CD4-positive, alpha-beta T cell treated with Interleukin-17A for 4 hours (primary cell): ENCODE results near the gene GRAMD4.

Source experiments
- DNase-seq: peaks from one replicate; pipeline ENCODE4 v3.0.0-alpha.2; 2020; ENCODE audit warnings: mixed read lengths

Gene GRAMD4

DNA sequence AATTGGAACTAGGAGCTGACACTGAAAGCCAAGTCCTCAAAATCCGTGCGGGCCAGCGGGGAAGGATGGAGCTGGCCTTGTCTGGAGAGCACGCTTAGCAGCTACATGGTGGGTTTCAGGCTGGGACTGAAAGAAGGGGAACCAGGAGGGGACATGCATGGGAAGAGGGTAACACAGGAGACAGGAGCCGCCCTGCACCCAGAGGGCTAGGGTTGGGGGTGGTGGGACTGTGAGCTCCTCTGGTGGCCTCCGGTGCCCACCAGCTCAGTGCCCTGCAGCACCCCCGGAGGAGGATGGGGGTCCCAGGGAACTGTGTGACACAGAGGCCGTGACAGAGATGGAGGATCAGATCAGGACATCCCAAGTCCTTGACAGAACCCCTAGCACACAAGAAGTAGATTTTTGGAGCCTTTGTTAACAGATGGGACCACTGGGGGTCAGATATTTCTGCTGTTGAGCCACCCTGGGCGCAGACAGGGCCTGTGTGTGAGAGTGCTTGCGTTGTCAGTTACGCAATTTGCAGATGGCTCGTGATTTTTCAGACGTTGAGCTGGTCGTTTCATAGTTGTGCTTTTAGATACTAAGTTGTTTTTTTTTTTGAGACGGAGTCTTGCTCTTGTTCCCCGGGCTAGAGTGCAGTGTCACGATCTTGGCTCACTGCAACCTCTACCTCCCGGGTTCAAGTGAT lies 21.3 kb upstream of the GRAMD4 start:
- no peak for DNase-seq

- DNase-seq: no peak
Measured at GRCh38 chr22:46600273-46600796, 19.9 kb upstream of the GRAMD4 start.

- DNase-seq: no peak
Measured at GRCh38 chr22:46602025-46602424, 18.2 kb upstream of the GRAMD4 start.

GRCh38 chr22:46604306-46604690 lies 15.9 kb upstream of the GRAMD4 start:
- peak; percentile 62 for DNase-seq

DNA sequence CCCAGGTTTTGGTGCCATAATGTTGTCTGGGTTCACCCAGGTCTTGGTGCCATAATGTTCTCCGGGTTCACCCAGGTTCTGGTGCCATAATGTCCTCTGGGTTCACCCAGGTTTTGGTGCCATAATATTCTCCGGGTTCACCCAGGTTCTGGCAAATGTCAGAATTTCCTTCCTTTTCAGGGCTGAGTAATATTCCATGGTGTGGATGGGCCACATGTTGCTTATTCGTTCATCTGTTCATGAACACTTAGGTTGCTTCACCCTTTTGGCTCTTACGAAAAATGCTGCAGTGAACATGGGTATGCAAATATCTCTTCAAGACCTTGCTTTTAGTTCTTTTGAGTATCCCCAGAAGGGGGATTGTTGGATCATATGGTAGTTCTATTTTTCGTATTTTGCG lies 15.1 kb upstream of the GRAMD4 start:
- DNase-seq: no peak

DNA sequence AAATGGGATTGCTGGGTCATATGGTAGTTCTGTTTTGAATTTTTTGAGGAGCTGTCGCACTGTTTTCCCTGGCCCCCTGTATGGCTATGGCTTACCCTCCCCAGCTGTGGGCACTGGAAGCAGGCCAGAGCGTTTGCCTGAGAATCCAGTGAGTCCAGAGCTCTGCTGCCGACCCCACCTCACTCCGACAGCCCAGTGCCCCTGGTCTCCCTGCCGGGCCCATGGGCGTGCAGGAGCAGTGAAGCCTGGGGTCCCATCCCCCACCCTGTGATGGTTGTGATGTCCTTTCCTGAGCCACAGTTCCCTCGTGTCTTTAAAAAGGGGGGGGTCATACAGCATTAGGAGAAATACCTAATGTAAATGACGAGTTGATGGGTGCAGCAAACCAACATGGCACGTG lies 13.3 kb upstream of the GRAMD4 start:
- DNase-seq: no peak

DNA sequence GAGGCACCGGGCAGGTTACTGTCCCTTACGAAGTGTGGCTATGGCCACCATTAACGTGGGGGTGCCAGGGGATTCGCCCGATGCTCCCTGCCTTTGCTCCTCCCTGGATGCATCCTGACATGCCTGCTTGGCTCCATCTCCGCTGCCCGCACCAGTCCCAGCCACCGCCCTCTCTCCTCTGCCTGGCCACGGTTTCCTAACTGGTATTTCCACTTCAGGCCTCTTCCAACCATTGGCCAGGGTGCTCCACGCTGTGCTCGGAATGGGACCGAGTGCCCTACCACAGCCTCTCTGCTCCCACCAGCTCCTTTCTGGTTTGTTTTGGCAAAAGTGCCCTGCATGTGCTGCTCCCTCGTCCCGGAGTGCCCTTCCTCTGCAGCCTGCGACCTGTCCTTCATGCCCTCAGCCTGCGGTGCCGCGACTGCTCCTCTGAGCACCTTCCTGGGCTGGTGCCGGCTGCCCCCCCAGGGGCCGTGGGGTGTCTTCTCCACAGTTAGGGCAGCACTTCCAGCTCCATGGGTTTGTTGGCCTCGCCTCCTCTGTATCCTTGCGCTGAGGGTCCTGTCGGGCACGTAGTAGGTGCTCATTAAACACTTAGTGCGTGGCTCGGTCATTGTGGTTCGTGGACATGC lies 12.6 kb upstream of the GRAMD4 start:
- DNase-seq: no peak

GRCh38 chr22:46609175-46609690 lies 11.0 kb upstream of the GRAMD4 start:
- no peak for DNase-seq

DNA sequence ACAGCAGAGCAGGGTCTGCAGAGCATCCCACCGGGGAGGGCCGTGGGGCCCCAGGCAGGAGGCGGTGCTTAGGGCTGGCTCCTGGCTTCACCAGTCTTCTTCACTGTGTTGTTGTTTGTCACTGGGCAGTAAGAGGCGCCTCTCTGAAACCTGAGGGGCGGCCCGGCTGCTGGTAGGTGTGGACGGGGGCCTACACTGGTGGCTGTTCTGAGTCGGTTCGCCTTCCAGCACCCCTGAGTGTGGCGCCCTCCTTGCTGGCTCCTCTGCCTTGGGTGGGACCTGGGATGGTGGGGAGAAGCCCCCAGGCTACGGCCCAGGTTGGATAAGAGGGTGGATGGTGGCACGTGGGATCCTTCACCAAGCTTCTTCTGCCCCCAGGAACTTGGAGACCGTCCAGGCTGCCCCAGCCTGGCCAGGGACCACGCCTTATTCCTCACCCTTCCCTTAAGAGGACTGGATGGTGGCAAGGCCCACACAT lies 10.4 kb upstream of the GRAMD4 start:
- no peak for DNase-seq

- no peak for DNase-seq
Measured at GRCh38 chr22:46610356-46610755, 9.8 kb upstream of the GRAMD4 start.

DNA sequence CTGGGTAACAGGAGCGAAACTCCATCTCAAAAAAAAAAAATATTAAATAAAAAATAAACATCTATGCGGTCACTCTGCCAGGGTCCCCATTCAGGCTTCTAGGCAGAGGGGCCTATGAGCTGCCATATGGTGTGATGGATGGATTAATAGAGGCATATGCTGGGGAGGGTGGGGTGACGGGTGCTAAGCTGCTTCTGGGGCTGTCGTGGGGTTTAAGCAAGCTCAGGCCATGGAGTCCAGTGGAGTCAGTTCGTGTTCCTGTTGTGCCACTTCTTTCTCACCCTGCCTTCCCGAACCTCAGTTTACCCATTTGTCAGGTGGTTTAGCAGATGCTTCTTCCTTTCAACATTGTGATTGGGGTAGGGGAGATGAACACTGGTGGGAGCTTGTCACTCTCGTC lies 9.0 kb upstream of the GRAMD4 start:
- no peak for DNase-seq

DNA sequence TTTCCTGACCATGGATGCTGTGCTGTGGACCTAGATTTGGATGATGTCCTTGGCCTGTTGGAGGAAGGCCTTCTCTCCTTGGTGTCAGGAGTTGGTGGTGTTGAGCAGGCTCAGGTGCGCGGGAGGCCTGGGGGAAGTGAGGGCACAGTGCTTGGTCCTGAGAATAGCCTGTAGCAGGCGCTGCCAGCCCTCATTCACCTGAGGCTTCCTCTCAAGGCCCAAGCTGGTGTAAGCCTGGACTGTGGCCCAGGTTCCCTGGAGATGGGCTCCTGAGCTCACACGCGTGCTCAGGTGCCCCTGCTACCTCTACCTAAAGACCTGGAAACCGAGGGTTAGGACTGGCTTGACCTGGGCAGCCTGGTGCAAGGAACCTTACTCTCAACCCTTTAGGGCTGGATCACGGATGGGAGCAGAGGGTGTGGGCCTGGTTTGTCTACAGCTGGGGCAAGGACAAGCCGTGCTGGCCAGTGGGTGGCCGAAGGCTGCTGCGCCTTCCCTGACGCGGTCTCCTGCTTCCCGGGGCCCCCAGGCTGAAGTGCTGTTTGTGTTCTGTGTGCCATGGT lies 7.8 kb upstream of the GRAMD4 start:
- DNase-seq: no peak

- DNase-seq: peak; percentile 55
Measured at GRCh38 chr22:46612904-46613605, 7.1 kb upstream of the GRAMD4 start.

GRCh38 chr22:46613606-46614021 lies 6.6 kb upstream of the GRAMD4 start:
- DNase-seq: peak; percentile 32

DNA sequence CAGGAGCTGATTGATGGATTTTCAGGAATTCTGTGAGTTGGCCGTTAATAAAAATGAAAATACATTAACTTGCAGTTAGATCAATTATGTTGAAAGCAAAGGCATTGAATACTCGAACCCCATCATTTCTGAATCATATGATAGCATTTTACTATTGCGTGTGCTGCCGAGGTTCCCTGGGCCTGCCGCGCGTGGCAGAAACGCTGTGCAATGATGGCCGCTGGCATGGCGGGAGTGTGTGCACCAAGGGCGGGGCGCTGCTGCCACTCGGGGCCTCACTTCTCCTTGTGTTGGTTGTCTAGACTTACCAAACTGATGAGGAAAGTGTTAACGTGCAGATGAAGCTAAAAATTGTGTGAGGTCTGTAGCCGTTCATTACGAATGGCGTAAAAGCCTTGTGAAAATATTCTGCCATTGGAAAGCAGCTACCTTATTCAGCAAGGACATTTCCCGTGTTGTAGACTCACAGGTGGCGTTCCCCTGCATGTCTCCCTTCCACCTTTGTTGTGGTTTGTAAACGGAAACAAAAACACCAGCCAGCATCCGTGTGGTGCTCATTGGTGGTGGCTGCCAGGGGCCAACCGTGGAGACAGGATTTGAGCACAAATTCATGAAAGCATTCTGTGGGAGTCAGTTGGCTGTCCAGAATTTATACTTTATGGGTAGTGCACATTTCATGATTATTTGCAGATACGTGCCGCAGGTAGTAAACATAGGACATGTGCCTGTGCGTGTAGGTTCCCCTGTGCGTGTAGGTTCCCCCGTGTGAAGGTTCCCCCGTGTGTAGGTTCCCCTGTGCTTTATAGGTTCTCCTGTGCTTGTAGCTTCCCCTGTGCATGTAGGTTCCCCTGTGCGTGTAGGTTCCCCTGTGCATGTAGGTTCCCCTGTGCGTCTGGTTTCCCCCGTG lies 5.9 kb upstream of the GRAMD4 start:
- peak; percentile 81 for DNase-seq

GRCh38 chr22:46617207-46617985 lies 2.8 kb upstream of the GRAMD4 start:
- DNase-seq: no peak

DNA sequence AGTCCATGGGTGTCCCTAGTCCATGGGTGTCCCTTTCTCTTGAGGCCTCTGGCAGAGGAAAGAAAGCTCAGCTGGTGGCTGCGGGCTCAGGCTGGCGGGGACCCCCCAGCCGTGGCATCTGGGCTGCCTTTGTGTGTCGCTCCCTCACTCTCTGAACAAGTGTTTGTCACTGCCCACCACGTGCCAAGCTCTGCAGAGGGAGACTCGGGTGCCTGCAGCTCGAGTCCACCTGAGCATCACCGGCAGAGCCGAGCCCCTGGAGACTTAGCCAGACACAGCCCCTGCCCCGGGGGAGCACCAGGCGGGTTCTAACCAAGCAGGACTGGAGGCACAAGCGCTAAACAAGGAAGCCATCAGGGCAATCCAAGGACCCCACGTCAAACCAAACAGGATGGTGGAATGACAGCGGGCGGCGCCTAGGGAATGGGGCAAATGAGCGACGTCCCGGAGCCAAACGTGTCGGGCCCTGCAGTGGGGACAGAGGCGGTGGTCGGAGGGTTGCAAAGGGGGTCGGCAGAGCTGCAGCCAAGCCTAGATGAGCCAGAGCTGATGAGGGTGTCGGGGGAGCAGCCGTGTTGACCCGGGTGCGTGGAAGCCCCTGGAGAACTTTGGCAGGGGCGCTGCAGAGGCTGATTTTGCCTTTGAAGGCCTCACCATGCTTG lies 2.1 kb upstream of the GRAMD4 start:
- no peak for DNase-seq

DNA sequence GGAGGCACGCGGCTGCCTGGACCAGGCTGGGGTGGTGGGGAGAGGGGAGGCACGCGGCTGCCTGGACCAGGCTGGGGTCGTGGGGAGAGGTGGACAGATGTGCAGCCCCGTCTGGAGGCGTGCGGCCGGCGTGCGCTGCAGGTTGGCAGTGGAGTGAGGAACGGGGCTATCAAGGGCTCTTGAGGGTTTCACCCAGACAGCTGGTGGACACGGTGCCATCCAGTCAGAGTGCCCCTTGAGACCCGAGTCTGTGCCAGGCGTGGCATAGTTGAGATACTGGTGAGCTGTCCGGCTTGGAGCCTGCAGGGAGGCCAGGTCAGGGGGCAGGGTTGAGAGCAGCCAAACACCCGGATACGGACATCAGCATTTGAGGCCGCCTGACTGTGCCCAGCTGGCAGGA lies 1.5 kb upstream of the GRAMD4 start:
- no peak for DNase-seq

GRCh38 chr22:46619240-46619829 lies 851 bp upstream of the GRAMD4 start:
- no peak for DNase-seq

GRCh38 chr22:46620588-46621242 lies 529 bp downstream of the GRAMD4 start:
- no peak for DNase-seq
